ENCODE measurements around the gene FAM234A.
"Not testable (repeated sequence)": the region's sequence is repeated elsewhere in the genome, so short reads cannot be mapped to it uniquely, and the experiment has no call there.

Gene FAM234A

GRCh38 chr16:266258-267164, 31.9 kb downstream of the FAM234A start:
- DNase-seq: no peak

GRCh38 chr16:267562-267961, 32.9 kb downstream of the FAM234A start:
- not testable (repeated sequence) for DNase-seq

DNA sequence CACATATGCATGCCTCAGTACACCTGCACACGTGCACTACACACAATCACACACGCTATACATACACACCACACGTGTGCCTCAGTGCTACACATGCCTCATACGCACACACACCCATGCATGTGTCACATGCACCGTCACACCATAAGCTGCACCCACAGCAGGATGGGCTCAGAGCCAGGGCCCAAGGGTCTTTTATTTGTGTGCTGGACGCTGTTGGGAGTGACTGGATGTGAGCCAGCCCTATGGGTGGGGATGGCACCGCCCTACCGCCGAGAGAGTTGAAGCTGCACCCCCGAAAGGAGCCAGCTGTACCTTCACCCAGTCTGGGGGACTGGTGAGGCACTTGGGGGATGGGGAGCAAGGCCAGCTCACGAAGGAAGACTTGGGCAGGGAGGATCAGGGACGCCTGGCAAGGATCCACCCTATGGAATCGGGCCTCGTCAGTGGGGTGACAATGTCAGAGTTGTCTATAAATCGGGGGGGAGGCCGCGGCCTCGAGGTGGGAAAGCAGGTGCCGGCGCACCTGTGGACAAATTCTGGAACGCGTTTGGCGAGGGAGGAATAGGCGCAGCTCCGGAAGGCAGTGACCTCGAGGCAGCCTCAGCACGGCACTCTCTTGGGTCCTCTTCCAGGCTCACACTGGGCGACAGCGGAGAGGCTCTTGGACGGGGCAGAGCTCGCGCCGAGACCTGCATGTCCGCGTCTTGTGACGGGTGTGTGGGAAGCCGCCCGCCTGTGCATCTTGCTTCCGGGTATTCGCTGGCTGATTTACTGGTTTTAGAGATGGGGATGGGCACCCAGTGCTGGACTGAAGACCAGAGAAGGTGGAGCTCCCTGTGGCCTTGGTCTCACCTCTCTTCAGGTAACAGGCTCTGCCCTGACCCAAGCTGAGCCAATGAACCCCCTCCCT, 33.8 kb downstream of the FAM234A start:
- DNase-seq: no peak

- DNase-seq: no peak
These were observed 34.6 kb downstream of the FAM234A start for GRCh38 chr16:269061-269796.

GRCh38 chr16:270381-271255, 36.0 kb downstream of the FAM234A start:
- DNase-seq: no peak

GRCh38 chr16:272633-273546, 38.3 kb downstream of the FAM234A start:
- no peak for DNase-seq

- no peak for DNase-seq
These were observed 39.2 kb downstream of the FAM234A start for GRCh38 chr16:273547-274421.

- no peak for DNase-seq
These were observed 40.5 kb downstream of the FAM234A start for GRCh38 chr16:275041-275641.

DNA sequence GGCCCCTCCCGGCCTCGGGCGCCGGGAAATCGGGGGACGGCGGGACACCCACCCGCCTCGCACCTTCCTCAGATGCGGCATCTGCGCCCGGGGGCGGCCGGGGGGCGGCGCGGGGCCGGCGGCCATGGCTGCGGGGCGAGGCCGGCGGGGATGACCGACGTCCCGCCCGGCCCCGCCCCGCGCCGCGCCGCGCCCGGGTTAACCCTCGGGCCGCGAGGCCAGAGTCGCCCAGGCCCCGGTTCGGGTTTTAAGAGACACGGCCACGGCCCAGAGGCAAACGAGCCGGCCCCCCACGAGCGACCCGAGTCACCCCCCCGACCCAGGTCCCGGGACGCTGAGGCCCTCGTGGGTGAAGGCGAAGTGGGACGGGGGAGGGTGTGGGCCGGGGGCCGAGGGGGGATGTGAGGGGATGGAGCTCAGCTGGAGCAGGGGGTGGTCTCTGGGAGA, 41.2 kb downstream of the FAM234A start, which contains the start of gene RGS11:
RGS11 (minus strand) TSS at position 159 of the 447 bp plus-strand sequence; CDS start at position 126, 33 bp downstream.
- no peak for DNase-seq

DNA sequence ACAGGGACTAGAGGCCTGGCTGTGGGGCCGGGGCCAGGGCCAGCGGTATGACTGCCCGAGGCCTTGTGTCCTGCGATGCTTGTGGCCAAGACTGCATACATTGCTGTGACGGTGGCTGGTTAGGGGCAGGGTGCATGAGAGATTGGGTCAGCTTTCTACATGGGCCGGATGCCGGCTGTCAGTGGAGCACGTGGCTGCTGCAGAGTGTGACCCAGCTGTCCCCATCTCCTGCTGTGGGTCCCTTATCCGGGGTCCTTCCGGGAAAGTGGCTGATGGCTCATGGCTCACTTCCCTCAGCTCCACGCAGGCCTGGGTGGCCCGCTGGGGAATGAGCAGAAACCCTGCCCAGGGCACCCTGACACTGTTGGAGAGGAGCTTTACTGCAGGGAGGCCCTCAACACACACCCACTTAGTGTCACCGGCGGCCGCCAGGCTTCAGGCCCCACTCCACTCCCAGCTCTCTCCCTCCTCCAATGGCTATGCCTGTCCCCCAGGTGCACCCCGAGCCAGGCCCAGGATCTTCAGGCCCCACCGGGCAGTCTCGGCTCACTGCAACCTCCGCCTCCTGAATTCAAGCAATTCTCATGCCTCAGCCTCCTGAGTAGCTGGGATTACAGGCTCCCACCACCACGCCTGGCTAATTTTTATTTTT, 41.9 kb downstream of the FAM234A start:
- no peak for DNase-seq

GRCh38 chr16:278863-279366, 44.3 kb downstream of the FAM234A start:
- DNase-seq: peak; percentile 62

GRCh38 chr16:279531-279930, 44.9 kb downstream of the FAM234A start:
- DNase-seq: no peak

DNA sequence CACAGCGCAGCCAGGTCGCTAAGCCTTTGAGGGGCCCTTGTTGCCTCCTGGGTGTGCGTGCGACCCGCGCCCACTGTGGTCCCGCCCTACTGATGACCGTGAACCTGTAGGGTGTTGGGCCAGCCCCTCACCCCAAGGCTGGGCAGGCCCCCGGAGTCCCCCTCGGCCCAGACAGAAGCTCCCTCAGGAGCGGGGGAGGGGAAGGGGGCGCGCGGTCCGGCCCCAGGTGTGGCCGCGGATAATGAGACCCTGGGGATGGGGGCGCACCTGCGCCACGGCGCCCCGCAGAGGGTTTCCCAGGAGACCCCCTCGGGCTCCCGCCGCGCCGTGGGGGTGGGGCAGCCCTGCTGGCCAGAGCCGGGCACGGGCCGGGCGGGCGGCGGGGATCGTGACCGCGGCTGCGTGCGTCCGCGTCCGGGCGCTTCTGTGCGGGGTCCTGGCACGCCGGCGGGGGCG, 45.4 kb downstream of the FAM234A start:
- DNase-seq: no peak

GRCh38 chr16:280552-280951, 45.9 kb downstream of the FAM234A start, which contains the start of gene ARHGDIG:
TSS of gene ARHGDIG (plus strand) at chr16:280591. CDS start at chr16:280681, 90 bp downstream.
- DNase-seq: no peak

DNA sequence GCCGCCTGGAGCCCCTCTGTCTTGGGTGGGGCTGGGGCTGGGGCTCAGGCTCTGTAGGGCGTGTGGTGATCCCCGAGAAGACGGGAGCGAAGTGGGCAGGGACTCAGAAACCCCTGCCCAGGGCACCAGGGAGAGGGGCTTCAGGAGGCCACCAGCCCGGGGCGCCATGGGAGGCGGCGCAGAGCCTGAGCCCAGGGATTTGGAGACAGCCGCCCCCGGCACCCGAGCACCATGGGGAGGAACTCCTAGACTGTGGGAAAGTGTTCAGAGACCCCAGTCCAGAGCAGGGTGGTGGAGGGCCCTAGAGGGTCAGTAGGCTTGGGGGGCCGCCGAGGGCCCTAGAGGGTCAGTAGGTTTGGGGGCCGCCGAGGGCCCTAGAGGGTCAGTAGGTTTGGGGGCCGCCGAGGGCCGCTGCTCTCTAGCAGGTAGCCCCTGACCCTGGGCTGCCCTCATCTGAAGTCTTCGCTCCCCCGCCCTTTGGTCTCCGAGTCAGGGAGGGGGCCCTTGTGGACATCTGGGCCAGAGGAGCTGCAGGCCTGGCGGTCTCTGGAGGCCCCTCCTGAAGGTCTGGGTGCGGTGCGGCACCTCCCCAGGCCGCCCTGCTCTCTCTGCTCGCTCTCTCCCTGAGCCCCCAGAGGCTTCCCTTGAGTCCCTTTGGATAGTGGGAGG, 46.5 kb downstream of the FAM234A start:
- DNase-seq: no peak

- DNase-seq: no peak
These were observed 47.1 kb downstream of the FAM234A start for GRCh38 chr16:281660-282255.

DNA sequence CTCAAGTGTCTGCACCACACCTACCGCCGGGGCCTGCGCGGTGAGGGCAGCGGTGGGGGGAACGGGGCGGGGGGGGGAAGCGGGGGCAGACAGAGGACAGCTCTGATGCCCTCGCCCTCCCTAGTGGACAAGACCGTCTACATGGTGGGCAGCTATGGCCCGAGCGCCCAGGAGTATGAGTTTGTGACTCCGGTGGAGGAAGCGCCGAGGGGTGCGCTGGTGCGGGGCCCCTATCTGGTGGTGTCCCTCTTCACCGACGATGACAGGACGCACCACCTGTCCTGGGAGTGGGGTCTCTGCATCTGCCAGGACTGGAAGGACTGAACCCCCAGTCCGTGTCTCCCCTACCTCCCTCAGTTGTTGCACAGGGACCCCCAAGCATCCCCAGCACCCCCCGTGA, 47.9 kb downstream of the FAM234A start:
- no peak for DNase-seq
